SK-N-SH (cell line): Measurements from ENCODE around the gene GGACT.

ENCODE experiments used
- FOSL2 ChIP-seq: IDR thresholded peaks from 2 replicates; pipeline ENCODE4 v1.4.0; 2012; ENCODE audit warnings: low read depth, mild to moderate bottlenecking, moderate library complexity, borderline replicate concordance
- NRF1 ChIP-seq: IDR thresholded peaks from 2 replicates; pipeline ENCODE4 v1.6.1; 2012; ENCODE audit warnings: low read depth, mild to moderate bottlenecking, low read length
- TF ChIP-seq, protein P1 (sequence below): fragments of 200-600 bp; sonication (generic); IDR thresholded peaks from 2 replicates; pipeline ENCODE4 v1.6.1; 2017; ENCODE audit warnings: antibody characterized with exemption, mild to moderate bottlenecking, moderate library complexity

DNA sequence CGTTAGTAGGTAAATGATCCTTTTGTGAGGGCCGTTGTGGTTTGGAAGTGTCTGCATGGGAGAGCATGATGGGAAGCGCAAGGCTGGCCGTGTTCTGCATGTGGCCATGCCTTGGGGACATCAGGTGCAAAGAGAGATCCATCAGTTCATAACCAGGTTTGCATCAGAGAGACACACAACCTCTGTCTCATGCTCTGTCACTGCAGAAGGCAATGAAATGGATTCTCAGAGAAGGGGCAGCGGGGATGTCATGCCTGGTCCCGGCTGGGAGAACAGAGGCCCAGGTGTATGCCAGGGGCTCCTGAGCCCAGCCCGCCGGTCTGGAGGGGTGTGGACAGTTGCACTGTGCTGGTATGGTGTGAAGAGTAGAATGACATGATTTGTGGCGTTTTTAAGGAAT is 60.2 kb downstream of the GGACT start:
- TF ChIP-seq, protein P1, sequence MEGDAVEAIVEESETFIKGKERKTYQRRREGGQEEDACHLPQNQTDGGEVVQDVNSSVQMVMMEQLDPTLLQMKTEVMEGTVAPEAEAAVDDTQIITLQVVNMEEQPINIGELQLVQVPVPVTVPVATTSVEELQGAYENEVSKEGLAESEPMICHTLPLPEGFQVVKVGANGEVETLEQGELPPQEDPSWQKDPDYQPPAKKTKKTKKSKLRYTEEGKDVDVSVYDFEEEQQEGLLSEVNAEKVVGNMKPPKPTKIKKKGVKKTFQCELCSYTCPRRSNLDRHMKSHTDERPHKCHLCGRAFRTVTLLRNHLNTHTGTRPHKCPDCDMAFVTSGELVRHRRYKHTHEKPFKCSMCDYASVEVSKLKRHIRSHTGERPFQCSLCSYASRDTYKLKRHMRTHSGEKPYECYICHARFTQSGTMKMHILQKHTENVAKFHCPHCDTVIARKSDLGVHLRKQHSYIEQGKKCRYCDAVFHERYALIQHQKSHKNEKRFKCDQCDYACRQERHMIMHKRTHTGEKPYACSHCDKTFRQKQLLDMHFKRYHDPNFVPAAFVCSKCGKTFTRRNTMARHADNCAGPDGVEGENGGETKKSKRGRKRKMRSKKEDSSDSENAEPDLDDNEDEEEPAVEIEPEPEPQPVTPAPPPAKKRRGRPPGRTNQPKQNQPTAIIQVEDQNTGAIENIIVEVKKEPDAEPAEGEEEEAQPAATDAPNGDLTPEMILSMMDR, result no peak
- TF ChIP-seq FOSL2 (no peak), NRF1 (no peak)
